ENCODE results near the gene NINJ1. TPM values are rescaled to one million over a fixed set of nuclear protein-coding genes. Genes with fewer than 3 reads are reported as not detected.

Gene NINJ1
- total RNA-seq, 1 donor from 2014 or later, result 46.6 TPM

DNA sequence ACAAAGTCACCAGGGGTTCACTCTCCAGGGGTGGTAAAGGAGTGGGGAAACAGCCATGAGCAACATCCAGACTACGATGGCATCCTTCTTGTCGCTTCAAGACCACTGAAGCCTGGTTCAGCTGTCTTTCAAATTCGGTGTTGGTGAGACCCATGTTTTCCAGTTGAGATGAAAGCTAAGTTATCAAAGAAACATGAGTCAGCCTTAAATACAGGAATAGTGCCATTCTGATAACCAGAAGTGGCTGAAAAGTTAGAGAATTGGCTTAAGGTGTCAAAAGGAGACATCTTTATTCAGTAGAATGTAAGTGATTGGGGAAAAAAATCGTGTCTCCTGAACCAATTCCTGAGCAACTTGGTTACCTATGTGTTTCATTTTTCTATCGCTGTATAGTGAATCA, 45.0 kb downstream of the NINJ1 start:
- DNase-seq (no peak), ATAC-seq (no peak)
- H3K4me1 ChIP-seq, result peaks cover 19% of the 10 kb centered on the region
- no peak overlapping the region for H3K4me3 ChIP-seq
- H3K9me3 ChIP-seq, result no peaks in the 10 kb centered on the region
- no peak overlapping the region for H3K27ac ChIP-seq
- H3K36me3 ChIP-seq, result no peaks in the 10 kb centered on the region
- H3K27me3 ChIP-seq (ENCODE audit: low read depth), result no peaks in the 10 kb centered on the region
- intact Hi-C loops (cut with DNase I), result no loop called here
- TF ChIP-seq, protein P1, sequence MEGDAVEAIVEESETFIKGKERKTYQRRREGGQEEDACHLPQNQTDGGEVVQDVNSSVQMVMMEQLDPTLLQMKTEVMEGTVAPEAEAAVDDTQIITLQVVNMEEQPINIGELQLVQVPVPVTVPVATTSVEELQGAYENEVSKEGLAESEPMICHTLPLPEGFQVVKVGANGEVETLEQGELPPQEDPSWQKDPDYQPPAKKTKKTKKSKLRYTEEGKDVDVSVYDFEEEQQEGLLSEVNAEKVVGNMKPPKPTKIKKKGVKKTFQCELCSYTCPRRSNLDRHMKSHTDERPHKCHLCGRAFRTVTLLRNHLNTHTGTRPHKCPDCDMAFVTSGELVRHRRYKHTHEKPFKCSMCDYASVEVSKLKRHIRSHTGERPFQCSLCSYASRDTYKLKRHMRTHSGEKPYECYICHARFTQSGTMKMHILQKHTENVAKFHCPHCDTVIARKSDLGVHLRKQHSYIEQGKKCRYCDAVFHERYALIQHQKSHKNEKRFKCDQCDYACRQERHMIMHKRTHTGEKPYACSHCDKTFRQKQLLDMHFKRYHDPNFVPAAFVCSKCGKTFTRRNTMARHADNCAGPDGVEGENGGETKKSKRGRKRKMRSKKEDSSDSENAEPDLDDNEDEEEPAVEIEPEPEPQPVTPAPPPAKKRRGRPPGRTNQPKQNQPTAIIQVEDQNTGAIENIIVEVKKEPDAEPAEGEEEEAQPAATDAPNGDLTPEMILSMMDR (IDR thresholded peaks at IDR 0.05), result no peak

DNA sequence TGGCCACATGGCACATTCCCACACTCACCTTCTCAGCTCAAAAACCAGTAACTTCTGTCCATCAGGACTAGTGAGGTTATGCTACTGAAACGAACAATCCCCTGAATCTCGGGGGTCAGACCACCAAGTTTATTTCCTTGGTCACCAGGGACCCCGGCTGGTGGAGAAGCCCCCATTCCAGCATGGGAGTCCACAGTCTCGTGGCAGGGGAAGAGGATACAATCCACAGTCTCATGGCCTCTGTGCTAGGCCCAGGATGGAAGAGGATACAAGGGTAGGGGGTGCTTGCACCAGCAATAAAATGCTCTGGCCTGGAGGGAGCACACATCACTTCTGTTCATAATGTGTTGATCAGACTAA, 45.4 kb downstream of the NINJ1 start:
- intact Hi-C loops (cut with DNase I), result no loop called here
- no peaks in the 10 kb centered on the region for H3K9me3 ChIP-seq
- H3K27me3 ChIP-seq (ENCODE audit: low read depth), result no peaks in the 10 kb centered on the region
- no peaks in the 10 kb centered on the region for H3K36me3 ChIP-seq
- no peak overlapping the region for H3K27ac ChIP-seq
- no peak for ATAC-seq
- peak; percentile 9 for DNase-seq
- TF ChIP-seq, protein P1 (IDR thresholded peaks at IDR 0.05), result no peak
- no peak overlapping the region for H3K4me3 ChIP-seq
- peaks cover 15% of the 10 kb centered on the region for H3K4me1 ChIP-seq

DNA sequence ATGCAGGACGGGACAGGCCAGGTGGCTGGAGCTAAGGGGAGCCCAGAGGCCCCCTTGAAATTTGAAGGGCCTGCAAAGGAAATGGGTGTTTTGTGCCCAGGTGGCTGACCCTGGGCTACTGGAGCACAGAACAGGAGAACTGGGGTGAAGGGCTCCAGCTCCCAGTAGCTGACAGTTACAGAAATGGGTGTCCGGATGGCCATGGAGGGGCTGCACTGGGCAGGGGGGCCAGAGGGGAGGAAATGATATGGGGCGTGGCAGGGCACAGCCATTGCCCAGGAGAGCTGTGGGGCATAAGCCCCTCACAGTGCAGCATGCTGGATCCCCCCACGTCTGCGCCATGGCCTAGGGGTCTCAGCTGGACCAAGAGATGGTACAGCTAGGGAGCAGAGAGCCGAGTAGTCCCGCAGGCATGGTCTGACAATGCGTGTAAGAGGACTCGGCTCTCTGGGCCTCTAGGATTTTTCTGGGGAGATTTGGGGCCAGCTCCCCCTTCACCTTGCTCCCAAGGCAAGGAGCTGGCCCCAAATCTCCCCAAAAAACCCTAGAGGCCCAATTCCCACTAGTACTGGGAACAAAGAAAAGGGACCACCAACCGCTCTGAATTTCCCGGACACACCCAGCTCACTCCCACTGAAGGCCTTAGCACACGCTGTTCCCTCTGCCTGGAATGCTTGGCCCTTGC, 45.9 kb downstream of the NINJ1 start:
- H3K36me3 ChIP-seq, result no peaks in the 10 kb centered on the region
- H3K4me3 ChIP-seq, result no peak overlapping the region
- no peaks in the 10 kb centered on the region for H3K9me3 ChIP-seq
- no peaks in the 10 kb centered on the region for H3K27me3 ChIP-seq (ENCODE audit: low read depth)
- ATAC-seq (no peak), DNase-seq (peak; percentile 29)
- H3K4me1 ChIP-seq, result peaks cover 14% of the 10 kb centered on the region
- TF ChIP-seq, protein P1 (IDR thresholded peaks at IDR 0.05), result no peak
- no peak overlapping the region for H3K27ac ChIP-seq
- intact Hi-C loops (cut with DNase I), result no loop called here

DNA sequence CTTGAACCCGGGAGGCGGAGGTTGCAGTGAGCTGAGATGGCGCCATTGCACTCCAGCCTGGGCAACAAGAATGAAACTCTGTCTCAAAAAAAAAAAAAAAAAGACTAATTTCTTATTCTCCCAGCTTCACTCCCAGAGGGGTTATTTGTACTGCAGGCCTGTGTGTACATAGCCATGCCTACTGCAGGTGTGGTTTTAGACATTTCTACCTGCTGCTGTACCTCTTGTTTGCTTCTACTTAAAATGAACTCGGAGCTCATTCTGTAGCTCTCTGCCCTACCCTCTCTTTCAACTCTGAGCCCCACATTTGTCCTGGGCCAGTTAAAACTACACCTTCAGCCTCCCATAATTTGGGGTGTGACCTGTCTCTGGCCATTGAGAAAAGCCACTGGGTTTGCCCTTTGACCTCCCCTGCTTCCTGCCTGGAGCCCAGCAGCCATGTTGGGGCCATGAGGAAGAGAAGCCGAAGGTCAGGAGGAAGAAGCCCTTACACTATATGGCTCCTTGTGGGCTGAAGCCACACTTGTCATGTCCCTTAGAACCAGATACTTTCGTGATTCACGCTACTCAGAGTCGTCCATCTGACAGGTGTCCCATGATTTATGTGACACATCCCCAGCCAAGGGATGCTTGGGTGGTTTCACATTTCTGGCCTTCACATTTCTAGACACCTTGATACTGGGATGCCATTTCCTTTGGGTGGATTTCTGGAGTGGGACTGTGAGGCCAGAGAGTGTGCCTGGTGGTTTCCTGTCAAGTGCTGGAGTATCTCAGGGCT, 47.4 kb downstream of the NINJ1 start:
- Histone ChIP-seq H3K36me3 (no peaks in the 10 kb centered on the region), H3K4me1 (peaks cover 9% of the 10 kb centered on the region), H3K4me3 (no peak overlapping the region), H3K27me3 (ENCODE audit: low read depth) (no peaks in the 10 kb centered on the region), H3K9me3 (no peaks in the 10 kb centered on the region), H3K27ac (no peak overlapping the region)
- peak; percentile 14 for DNase-seq
- TF ChIP-seq, protein P1 (IDR thresholded peaks at IDR 0.05), result no peak
- intact Hi-C loops (cut with DNase I), result no loop called here
- no peak for ATAC-seq

DNA sequence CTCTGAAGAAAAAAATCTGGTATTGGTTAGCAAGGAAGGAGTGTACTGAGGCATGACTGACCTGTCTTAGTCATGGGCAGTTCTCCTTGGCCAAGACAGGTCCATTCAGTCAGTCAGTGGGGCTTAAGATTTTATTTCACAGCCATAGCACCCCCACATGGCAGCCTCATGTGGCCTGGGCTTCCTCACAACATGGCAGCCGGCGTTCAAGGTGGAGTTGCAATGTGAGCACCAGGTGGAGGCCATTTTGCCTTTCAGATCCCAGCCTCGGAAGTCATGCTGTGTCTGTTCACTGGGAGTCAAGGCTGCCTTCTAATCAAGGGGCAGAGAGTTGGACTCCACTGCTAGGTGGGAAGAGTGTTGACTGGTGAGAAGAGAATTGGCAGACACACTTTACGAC, 48.4 kb downstream of the NINJ1 start:
- TF ChIP-seq, protein P1 (IDR thresholded peaks at IDR 0.05), result no peak
- H3K9me3 ChIP-seq, result no peaks in the 10 kb centered on the region
- intact Hi-C loops (cut with DNase I), result no loop called here
- H3K4me1 ChIP-seq, result peaks cover 9% of the 10 kb centered on the region
- peak; percentile 19 for DNase-seq
- H3K27me3 ChIP-seq (ENCODE audit: low read depth), result no peaks in the 10 kb centered on the region
- no peaks in the 10 kb centered on the region for H3K36me3 ChIP-seq
- no peak for ATAC-seq
- no peak overlapping the region for H3K27ac ChIP-seq
- H3K4me3 ChIP-seq, result no peak overlapping the region
